Measurements from ENCODE around the gene PLEKHS1.

PLEKHS1 gene

GRCh38 chr10:113754125-113754524 lies 2.6 kb downstream of the PLEKHS1 start:
- peak overlapping the region; percentile 85 for H3K27ac ChIP-seq
- TF ChIP-seq CTCF (conservative IDR thresholded peaks at IDR 0.05): no peak

GRCh38 chr10:113754768-113755167 lies 3.3 kb downstream of the PLEKHS1 start:
- TF ChIP-seq CTCF (conservative IDR thresholded peaks at IDR 0.05): no peak
- H3K27ac ChIP-seq: peak overlapping the region; percentile 85

DNA sequence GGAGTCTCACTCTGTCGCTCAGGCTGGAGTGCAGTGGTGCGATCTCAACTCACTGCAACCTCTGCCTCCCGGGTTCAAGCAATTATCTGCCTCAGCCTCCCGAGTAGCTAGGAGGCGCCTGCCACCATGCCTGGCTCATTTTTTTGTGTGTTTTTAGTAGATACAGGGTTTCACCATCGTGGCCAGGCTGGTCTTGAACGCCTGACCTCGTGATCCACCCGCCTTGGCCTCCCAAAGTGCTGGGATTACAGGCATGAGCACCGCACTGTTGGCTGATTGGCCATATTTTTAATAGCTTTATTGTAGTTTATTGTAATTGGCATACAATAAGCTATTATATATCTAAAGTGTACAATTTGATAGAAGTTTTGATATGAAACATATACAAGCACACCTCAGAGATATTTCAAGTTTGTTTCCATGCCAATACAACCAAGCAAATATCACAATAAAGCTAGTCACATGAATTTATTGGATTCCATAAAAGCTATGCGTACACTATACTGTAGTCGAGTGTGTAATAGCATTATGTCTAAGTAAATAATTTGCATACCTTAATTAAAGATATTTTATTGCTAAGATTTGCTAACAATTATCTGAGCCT lies 5.6 kb downstream of the PLEKHS1 start:
- TF ChIP-seq CTCF (conservative IDR thresholded peaks at IDR 0.05): no peak
- peak overlapping the region; percentile 34 for H3K27ac ChIP-seq

DNA sequence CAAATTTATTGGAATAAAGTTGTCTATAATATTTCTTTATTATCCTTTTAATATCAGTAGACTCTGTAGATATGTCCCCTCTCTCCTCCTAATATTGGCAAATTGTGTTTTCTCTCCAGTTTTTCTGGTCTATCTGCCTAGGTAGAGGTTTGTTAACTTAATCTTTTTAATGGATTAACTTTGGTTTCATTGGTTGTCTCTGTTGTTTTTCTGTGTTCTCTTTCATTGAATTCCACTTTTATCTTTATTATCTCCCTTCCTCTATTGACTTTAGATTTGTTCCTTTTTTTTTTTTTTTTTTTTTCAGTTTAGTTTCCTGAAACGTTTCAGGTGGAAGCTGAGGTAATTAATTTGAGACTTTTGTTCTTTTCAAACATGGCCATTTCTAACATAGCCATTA lies 10.6 kb downstream of the PLEKHS1 start:
- no peak for TF ChIP-seq CTCF (conservative IDR thresholded peaks at IDR 0.05)

GRCh38 chr10:113764582-113764981 lies 13.1 kb downstream of the PLEKHS1 start:
- TF ChIP-seq CTCF (conservative IDR thresholded peaks at IDR 0.05): no peak

More for the DNA sequence above, 10.6 kb downstream of the PLEKHS1 start:
- peak overlapping the region; percentile 89 for H3K27ac ChIP-seq

GRCh38 chr10:113765910-113766309 lies 14.4 kb downstream of the PLEKHS1 start:
- H3K27ac ChIP-seq: peak overlapping the region; percentile 89
- TF ChIP-seq CTCF (conservative IDR thresholded peaks at IDR 0.05): no peak

More at GRCh38 chr10:113764582-113764981, 13.1 kb downstream of the PLEKHS1 start:
- H3K27ac ChIP-seq: peak overlapping the region; percentile 89

DNA sequence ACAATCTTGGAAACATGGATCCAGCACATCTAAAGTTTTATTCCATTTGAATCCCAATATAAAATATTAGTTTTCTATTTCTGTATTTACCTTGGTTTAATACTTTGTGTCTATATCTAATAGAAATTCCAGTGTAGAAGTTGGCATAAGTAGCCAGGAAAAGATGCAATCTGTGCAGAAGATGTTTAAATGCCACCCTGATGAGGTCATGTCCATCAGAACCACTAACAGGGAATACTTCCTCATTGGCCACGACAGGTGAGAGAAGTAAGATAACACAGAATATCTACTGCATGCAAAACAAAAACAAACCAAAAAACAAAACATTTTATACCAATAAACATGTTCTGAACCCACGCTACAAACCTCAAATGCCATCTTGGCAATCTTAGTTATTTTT lies 15.7 kb downstream of the PLEKHS1 start:
- peak overlapping the region; percentile 89 for H3K27ac ChIP-seq
- no peak for TF ChIP-seq CTCF (conservative IDR thresholded peaks at IDR 0.05)

Measured in VCaP (cell line).